H54 (cell line): Measurements from ENCODE around the gene GDI1.
A peak's percentile ranks its signal among the peaks of the same experiment; 100 is the strongest.

Experiments
- DNase-seq: peaks from one replicate; pipeline ENCODE4 v3.0.0; 2011; ENCODE audit warnings: low spot score, mixed read lengths; ENCODE audit not compliant: insufficient read length
- FAIRE-seq: peaks from 3 replicates; lab custom pipeline; 2011; peaks lifted over from hg19 to GRCh38; lab: Jason Lieb, UNC
- POLR2A ChIP-seq: IDR thresholded peaks from 2 replicates; pipeline ENCODE4 v1.6.1; 2011; ENCODE audit warnings: low read depth, mild to moderate bottlenecking, low read length

GDI1 gene

DNA sequence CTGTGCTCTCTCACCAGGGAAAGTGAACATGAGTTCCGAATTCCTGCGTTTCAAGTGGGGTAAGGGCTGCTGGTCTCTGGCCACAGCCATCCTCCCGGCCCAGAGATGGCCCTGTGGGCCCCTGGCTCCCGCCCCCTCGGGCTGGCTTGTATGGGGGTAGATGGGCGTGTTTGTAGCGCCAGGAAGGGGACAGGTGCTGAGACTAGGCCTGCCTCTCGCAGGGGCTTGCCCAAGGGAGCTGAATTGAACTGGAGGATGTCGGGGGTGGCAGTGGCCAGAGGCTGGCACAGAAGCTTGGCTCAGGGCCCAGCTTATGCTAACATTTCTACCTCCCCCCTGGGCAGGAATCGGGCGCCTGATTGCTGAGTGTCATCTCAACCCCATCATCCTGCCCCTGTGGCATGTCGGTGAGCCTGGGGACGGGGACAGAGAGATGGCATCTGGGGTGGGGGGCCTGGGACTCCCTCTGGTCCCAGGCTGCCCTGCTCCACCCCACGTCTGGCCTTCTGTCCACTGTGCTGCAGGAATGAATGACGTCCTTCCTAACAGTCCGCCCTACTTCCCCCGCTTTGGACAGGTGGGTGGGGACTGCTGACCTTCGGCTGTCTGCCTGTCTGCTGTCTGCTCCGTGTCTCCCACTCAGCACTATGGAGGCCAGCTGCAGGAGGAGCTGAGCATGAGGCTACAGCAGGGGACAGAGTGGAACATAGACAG lies 17.1 kb upstream of the GDI1 start:
- FAIRE-seq (no peak), DNase-seq (no peak)
- no peak for TF ChIP-seq POLR2A

DNA sequence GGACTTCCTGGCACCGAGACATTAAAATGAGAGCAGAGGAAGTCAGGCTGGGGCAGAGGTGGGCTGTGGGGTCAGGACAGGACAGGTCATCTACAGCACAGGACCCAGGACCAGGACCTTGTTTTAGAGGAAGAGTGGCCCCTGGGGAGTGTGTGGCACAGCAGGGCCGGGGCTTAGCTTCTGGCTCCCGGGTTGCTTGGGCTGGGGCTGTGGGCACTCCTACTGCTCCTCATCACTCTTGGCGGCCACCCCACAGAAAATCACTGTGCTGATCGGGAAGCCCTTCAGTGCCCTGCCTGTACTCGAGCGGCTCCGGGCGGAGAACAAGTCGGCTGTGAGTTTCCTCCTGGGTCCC lies 16.6 kb upstream of the GDI1 start:
- FAIRE-seq: no peak

DNA sequence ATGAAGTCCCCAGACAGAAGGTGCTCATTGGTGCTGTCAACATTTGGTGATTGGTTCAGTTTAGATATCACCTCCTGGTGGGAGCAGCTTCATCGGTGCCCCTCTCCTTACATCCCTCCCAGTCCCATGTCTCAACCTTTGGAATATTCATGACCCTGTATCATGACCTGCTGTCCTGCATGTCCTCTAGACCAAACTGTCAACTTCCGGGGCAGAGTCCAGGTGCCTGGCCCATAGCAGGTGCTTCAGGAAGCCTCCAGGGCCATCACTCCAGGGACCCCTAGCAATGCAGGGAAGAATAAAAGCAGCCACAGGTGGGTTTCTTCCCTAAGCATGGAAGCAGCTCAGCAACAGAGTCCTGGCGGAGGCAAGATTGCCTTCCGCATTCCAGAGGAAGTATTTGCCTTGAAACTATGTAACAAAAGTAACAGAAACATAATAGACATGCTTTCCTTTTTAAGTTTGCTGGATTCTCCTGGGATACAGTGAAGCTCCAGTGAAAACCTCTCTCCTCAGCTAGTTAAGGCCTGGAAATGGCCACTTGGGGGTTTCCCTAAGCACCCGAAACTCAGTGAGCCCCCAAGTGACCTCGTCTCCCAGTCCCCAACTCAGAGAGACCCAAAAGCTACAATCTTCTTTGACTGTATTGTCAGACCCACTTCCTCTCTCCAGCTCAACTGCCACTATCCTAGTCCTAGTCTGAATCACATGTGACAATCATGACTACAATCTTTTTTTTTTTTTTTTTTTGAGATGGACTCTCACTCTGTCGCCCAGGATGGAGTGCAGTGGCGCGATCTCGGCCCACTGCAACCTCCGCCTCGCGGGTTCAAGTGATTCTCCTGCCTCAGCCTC lies 9.8 kb upstream of the GDI1 start:
- FAIRE-seq: no peak
- TF ChIP-seq POLR2A: no peak
- DNase-seq: no peak

More for the DNA sequence above, 16.6 kb upstream of the GDI1 start:
- no peak for DNase-seq
- no peak for TF ChIP-seq POLR2A

DNA sequence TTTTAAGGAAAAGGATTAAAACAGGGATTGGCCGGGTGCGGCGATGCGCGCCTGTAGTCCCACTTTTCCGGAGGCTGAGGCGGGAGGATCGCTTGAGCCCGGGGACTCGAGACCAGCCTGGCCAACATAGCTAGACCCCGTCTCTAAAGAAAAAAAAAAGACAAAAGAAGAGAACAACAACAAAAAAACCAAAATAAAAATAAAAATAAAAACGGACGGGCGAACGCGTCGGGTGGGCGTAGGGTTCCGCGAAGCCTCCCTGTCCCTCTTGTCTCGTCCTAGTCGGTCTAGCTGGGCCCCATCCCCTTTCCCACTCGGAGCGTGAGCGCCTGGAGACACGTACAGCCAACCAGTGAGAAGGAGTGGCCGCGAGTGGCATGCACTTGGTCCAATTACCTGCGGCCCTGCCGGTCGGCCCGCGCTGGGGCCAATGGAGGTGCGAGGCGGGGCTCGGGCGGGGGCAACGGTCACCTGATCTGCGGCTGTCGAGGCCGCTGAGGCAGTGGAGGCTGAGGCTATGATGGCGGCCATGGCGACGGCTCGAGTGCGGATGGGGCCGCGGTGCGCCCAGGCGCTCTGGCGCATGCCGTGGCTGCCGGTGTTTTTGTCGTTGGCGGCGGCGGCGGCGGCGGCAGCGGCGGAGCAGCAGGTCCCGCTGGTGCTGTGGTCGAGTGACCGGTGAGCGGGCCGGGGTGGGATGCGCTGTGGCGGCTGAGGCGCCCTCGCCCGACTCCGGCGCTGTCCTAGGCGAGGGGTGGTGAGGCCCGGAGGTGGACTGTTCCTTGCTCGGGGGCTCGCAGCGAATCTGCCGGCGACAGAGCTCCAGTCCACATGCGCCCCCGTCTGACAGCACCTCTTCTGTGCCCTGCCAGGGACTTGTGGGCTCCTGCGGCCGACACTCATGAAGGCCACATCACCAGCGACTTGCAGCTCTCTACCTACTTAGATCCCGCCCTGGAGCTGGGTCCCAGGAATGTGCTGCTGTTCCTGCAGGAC lies 8.5 kb upstream of the GDI1 start, which contains the start of gene ATP6AP1:
TSS of gene ATP6AP1 (plus strand) at position 502 of the 996 bp plus-strand sequence. CDS start at position 518, 16 bp downstream.
- FAIRE-seq (no peak), DNase-seq (peak; percentile 61)
- peak; percentile 85 for TF ChIP-seq POLR2A

DNA sequence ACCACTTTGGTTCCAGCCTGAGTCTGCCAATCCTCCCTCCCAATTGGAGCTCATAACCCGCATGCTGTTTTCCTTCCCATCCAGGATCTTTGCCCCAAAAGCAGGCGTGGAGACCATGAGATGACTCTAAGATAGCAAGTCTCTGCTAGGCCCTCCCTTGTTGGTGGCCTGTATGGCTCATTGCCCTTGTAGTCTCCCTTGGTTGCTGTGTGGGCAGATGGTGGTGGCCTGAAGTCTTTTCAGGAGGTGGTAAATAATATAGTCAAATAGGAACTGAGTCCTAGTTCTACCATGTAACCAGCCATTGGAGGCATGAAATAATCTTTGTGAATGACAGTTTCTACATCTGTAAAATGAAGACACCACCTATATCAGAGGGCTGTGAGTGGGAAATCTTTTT lies 7.2 kb upstream of the GDI1 start:
- DNase-seq: no peak
- TF ChIP-seq POLR2A: no peak
- FAIRE-seq: no peak

DNA sequence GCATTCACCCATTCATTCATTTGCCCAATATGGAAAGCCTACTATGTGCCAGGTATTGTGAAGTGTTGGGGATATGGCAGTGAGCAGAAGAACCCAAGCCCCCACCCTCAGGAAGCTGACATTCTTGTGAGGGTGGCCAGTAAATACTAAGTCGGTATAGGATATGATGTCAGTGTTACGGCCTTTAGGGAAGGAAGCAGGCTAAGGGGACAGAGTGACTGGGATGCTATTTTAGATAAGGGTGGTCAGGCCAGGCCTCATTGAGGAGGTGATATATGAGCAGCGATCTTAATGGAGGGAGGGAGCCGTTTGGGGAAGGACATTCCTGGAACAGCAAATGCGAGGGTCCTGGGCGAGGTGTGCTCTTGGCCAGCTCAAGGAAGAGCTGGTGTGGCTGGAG lies 6.5 kb upstream of the GDI1 start:
- TF ChIP-seq POLR2A: no peak
- no peak for FAIRE-seq
- no peak for DNase-seq

DNA sequence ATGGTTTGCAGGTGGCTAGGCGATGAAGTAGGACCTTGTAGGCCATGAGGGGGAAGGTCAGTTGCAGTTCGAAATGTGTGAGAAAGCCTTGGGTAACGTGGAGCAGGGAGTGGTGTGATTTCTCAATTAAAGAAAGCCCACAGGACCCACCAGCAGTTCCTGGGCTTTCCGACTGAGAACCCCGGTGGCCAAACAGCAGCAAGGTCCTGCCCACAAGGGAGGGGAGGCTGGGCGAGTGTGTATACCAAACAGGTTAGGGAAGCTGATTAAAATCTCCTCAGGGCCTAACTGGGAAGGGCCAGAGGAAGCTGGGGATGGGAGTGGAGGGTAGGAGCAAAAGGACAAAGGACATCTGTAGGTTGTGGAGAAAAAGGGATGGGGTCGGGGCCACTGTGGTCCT lies 6.0 kb upstream of the GDI1 start:
- no peak for DNase-seq
- FAIRE-seq: no peak
- TF ChIP-seq POLR2A: no peak

DNA sequence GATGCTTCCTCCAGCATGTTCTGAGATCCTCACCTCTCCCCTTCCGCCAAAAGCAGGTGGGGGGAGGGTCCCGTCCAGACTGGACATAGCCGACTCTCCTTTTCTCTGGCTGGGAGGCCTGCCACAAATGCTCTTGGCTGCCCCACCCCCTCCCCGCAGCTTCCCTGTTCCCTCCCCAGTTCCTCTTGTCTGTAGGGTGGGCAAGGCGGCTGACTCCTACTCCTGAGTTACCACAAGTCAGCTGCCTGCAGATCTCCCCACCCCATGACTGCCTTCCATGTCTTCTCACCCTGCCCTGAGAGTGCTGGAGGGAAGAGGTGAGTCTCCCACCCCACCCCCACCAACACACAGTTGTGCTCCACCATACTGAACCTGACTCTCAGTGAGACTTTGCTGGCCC lies 5.6 kb upstream of the GDI1 start:
- FAIRE-seq (no peak), DNase-seq (no peak)
- TF ChIP-seq POLR2A: no peak

DNA sequence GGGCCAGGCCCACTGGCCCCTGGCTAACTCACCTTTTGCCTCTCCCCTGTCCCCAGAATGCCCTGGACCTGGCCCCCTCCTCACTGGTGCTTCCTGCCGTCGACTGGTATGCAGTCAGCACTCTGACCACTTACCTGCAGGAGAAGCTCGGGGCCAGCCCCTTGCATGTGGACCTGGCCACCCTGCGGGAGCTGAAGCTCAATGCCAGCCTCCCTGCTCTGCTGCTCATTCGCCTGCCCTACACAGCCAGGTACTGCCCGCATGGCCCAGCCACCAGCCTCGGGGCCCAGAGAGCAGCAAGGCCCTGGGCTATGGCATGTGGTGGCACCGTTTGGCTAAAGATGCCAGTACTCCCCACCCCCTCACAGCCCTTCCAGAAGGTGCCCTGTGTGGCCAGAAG lies 4.7 kb upstream of the GDI1 start:
- FAIRE-seq (no peak), DNase-seq (no peak)
- no peak for TF ChIP-seq POLR2A

DNA sequence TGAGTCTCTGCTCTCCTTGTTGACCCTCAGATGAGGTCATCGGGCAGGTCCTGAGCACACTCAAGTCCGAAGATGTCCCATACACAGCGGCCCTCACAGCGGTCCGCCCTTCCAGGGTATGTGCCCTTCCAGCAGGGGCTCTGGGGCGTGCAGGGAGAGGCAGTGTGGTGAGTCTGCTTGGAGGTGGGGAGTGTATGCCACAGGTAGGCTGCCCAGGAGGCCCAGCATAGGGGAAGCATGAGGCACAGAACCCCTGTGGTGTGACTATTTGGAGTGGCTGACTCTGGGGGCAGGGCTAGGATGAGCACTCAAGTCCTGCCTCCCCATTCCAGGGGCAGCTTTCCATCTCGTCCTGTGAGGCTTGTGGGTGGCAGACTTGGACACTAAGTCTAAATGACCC lies 3.3 kb upstream of the GDI1 start:
- FAIRE-seq (no peak), DNase-seq (no peak)
- TF ChIP-seq POLR2A: no peak

DNA sequence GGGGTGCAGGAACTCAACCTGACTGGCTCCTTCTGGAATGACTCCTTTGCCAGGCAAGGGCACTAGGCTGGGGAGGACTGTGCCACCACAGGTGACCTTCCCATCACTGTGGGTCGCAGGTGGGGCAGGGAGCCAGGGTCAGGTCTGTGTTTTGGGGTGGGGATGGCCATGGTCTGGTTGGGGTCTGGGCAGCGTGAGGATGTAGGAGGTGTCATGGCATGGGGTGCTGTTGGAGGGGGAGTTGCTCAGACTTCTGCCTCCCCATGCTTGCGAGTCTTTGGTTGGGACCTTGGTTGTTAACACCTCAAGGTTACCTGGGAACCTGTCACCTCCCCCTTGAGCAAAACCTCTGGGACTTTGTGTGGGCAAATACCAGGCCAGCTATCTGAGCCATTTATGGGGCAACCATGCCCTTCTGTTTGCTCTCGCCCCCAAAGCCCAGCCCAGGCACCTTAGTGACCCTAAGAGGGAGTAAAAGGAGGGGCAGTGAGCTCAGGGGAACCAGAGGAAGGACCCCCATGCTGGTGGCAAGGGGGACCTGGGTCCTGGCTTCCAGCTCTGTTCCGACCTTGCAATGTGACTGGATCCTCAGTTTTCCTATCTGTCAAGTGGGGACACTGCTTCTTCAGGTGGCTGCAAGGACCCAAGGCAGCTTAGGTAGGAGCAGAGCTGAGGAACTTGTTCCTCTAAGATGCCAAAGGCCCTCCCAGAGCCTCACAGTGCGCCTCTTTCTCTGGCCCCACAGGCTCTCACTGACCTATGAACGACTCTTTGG lies 2.4 kb upstream of the GDI1 start:
- FAIRE-seq: no peak
- TF ChIP-seq POLR2A: no peak
- no peak for DNase-seq

DNA sequence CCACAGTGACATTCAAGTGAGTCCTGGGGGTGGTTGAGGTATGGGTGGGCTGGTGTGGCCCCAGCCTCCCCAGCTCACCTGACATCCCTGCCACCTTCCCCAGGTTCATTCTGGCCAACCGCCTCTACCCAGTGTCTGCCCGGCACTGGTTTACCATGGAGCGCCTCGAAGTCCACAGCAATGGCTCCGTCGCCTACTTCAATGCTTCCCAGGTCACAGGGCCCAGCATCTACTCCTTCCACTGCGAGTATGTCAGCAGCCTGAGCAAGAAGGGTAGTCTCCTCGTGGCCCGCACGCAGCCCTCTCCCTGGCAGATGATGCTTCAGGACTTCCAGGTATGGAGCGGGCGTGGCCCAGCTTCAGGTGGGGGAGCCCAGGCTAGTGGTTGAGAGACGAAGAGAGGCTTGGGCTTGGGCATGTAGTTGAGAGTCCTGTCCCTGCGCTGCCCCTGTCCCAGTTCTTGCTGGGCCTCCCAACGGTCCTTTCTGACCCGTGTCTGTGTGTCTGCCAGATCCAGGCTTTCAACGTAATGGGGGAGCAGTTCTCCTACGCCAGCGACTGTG lies 1.7 kb upstream of the GDI1 start:
- no peak for TF ChIP-seq POLR2A
- FAIRE-seq (no peak), DNase-seq (no peak)

DNA sequence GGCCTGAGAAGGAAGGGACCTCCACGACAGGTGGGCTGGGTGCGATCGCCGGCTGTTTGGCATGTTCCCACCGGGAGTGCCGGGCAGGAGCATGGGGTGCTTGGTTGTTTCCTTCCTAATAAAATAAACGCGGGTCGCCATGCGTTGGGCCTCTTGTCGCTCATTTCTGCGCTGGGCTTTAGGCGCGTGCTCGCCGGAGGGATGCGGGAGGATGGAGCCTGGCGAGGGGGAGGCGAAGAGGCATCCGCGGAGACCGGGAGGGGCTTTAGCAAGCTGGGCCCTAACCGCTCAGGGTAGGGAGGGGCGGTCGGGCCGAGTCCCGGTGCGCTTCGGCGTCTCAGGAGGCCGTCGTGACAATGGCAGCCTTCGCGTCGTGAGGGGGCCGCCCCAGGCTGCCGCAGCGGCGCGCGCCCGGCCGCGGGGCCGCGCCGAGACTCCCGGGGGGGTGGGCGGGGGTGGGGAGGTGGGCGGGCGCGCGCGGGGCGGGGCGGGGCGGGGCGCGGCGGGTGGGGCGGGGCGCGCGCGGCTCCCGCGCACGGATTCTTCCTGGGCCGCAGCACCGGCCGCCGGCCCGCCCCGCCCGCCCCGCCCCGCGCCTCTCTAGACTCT lies 476 bp upstream of the GDI1 start:
- DNase-seq: no peak
- no peak for TF ChIP-seq POLR2A

More for the DNA sequence above, 476 bp upstream of the GDI1 start:
- no peak for FAIRE-seq
